H9 (cell line): Measurements from ENCODE around the gene KRT35. TPM values are rescaled to one million over a fixed set of nuclear protein-coding genes. Genes with fewer than 3 reads are reported as not detected.

ENCODE experiments used
- DNase-seq: peaks from one replicate; pipeline ENCODE4 v3.0.0-alpha.2; 2017
- H2AFZ ChIP-seq: one replicate; pipeline ENCODE4 v1.6.1; 2013; ENCODE audit warnings: mild to moderate bottlenecking, low read length, control low read depth, moderate library complexity
- H2AK5ac ChIP-seq: 2 replicates; pipeline ENCODE4 v1.6.1; 2013; ENCODE audit warnings: low read length, control low read depth, mixed read lengths; ENCODE audit not compliant: insufficient read length
- H2BK120ac ChIP-seq: one replicate; pipeline ENCODE4 v1.6.1; 2013; ENCODE audit warnings: low read depth, mild to moderate bottlenecking, low read length, control low read depth, inconsistent platforms; ENCODE audit not compliant: poor library complexity, severe bottlenecking
- H2BK12ac ChIP-seq: 2 replicates; pipeline ENCODE4 v1.6.1; 2013; ENCODE audit warnings: low read length, control low read depth, mixed read lengths, low read depth; ENCODE audit not compliant: insufficient read length
- H2BK15ac ChIP-seq: 2 replicates; pipeline ENCODE4 v1.6.1; 2013; ENCODE audit warnings: low read depth, low read length, control low read depth
- H2BK20ac ChIP-seq: one replicate; pipeline ENCODE4 v1.6.1; 2013; ENCODE audit warnings: low read depth, mild to moderate bottlenecking, low read length, control low read depth, inconsistent platforms; ENCODE audit not compliant: poor library complexity, severe bottlenecking
- H2BK5ac ChIP-seq: 2 replicates; pipeline ENCODE4 v1.6.1; 2013; ENCODE audit warnings: low read length, control low read depth, mixed read lengths; ENCODE audit not compliant: insufficient read length
- H3K14ac ChIP-seq: 2 replicates; pipeline ENCODE4 v1.6.1; 2013; ENCODE audit warnings: low read length, control low read depth; ENCODE audit not compliant: insufficient read depth
- H3K18ac ChIP-seq: 2 replicates; pipeline ENCODE4 v1.6.1; 2013; ENCODE audit warnings: low read depth, mild to moderate bottlenecking, mixed read lengths, low read length, control low read depth; ENCODE audit not compliant: insufficient read length
- H3K23ac ChIP-seq: 2 replicates; pipeline ENCODE4 v1.6.1; 2013; ENCODE audit warnings: low read length, control low read depth, mixed read lengths, low read depth; ENCODE audit not compliant: insufficient read length
- H3K23me2 ChIP-seq: 2 replicates; pipeline ENCODE4 v1.6.1; 2013; ENCODE audit warnings: low read depth, mild to moderate bottlenecking, mixed read lengths, low read length, control low read depth; ENCODE audit not compliant: insufficient read length, poor library complexity, severe bottlenecking
- H3K27ac ChIP-seq: 2 replicates; pipeline ENCODE4 v1.5.1; 2013; ENCODE audit warnings: low read length, control low read depth, mixed read lengths, low read depth; ENCODE audit not compliant: insufficient read length
- H3K27me3 ChIP-seq: 2 replicates; pipeline ENCODE4 v1.6.1; 2013; ENCODE audit warnings: low read length, control low read depth, inconsistent platforms; ENCODE audit not compliant: insufficient read depth
- H3K4ac ChIP-seq: 2 replicates; pipeline ENCODE4 v1.6.1; 2013; ENCODE audit warnings: low read depth, mild to moderate bottlenecking, control low read depth, inconsistent platforms, low read length, moderate library complexity
- H3K4me1 ChIP-seq: 2 replicates; pipeline ENCODE4 v1.6.1; 2013; ENCODE audit warnings: low read length, control low read depth, inconsistent platforms; ENCODE audit not compliant: insufficient read depth
- H3K4me2 ChIP-seq: 2 replicates; pipeline ENCODE4 v1.6.1; 2013; ENCODE audit warnings: low read length, control low read depth, mixed read lengths; ENCODE audit not compliant: insufficient read length, insufficient read depth
- H3K56ac ChIP-seq: 2 replicates; pipeline ENCODE4 v1.6.1; 2013; ENCODE audit warnings: low read depth, mild to moderate bottlenecking, mixed read lengths, low read length, control low read depth; ENCODE audit not compliant: insufficient read length
- H3K79me1 ChIP-seq: 2 replicates; pipeline ENCODE4 v1.6.1; 2013; ENCODE audit warnings: low read depth, mild to moderate bottlenecking, moderate library complexity, low read length, control low read depth, inconsistent platforms; ENCODE audit not compliant: insufficient read depth, poor library complexity, severe bottlenecking
- H3K79me2 ChIP-seq: 2 replicates; pipeline ENCODE4 v1.6.1; 2013; ENCODE audit warnings: low read length, control low read depth, inconsistent platforms; ENCODE audit not compliant: insufficient read depth
- H3K9ac ChIP-seq: 2 replicates; pipeline ENCODE4 v1.6.1; 2013; ENCODE audit warnings: low read length, control low read depth, mixed read lengths; ENCODE audit not compliant: insufficient read length; ENCODE audit errors: extremely low read depth
- H3K9me3 ChIP-seq: one replicate; pipeline ENCODE4 v1.6.1; 2013; ENCODE audit warnings: low read depth, low read length, inconsistent platforms; ENCODE audit not compliant: control insufficient read depth
- H3T11ph ChIP-seq: one replicate; pipeline ENCODE4 v1.6.1; 2013; ENCODE audit warnings: mild to moderate bottlenecking, low read length, control low read depth, inconsistent platforms
- H4K20me1 ChIP-seq: one replicate; pipeline ENCODE4 v1.6.1; 2013; ENCODE audit not compliant: control insufficient read depth, insufficient read length, insufficient read depth
- H4K5ac ChIP-seq: 2 replicates; pipeline ENCODE4 v1.6.1; 2013; ENCODE audit warnings: low read depth, mild to moderate bottlenecking, mixed read lengths, low read length, control low read depth; ENCODE audit not compliant: insufficient read length
- H4K8ac ChIP-seq: replicated peaks from 2 replicates; pipeline ENCODE4 v1.6.1; 2013; ENCODE audit warnings: low read length, control low read depth, mixed read lengths, low read depth; ENCODE audit not compliant: insufficient read length
- H4K91ac ChIP-seq: 2 replicates; pipeline ENCODE4 v1.6.1; 2013; ENCODE audit warnings: low read depth, mild to moderate bottlenecking, moderate library complexity, mixed read lengths, low read length, control low read depth; ENCODE audit not compliant: insufficient read length
- H3K27ac Mint-ChIP-seq, 3 experiments: 2 replicates in 2 of 3; 3 replicates in 1 of 3; pipeline ENCODE4 v1.8.0; 2020 to 2021; ENCODE audit warnings: mixed read lengths in 3 of 3, mild to moderate bottlenecking in 1 of 3, moderate library complexity in 1 of 3
- H3K27me3 Mint-ChIP-seq: 2 replicates; pipeline ENCODE4 v1.8.0; 2021; ENCODE audit warnings: low read depth, mild to moderate bottlenecking, moderate library complexity, mixed read lengths
- H3K36me3 Mint-ChIP-seq, 3 experiments: 2 replicates in 2 of 3; 3 replicates in 1 of 3; pipeline ENCODE4 v1.8.0; 2020 to 2021; ENCODE audit warnings: low read depth in 3 of 3, mixed read lengths in 3 of 3; ENCODE audit not compliant: insufficient read depth in 1 of 3
- H3K4me1 Mint-ChIP-seq, 2 experiments: 2 replicates each; pipeline ENCODE4 v1.8.0; 2020; ENCODE audit warnings: mixed read lengths in 2 of 2
- H3K4me3 Mint-ChIP-seq, 2 experiments: 2 replicates in 1 of 2; 3 replicates in 1 of 2; pipeline ENCODE4 v1.8.0; 2020 to 2021; ENCODE audit warnings: mild to moderate bottlenecking in 2 of 2, mixed read lengths in 2 of 2, moderate library complexity in 1 of 2
- H3K9me3 Mint-ChIP-seq, 2 experiments: 2 replicates in 1 of 2; 3 replicates in 1 of 2; pipeline ENCODE4 v1.8.0; 2020; ENCODE audit warnings: mild to moderate bottlenecking in 2 of 2, mixed read lengths in 2 of 2, moderate library complexity in 1 of 2
- CTCF ChIP-seq: fragments of 200-600 bp; sonication (generic); conservative IDR thresholded peaks from 3 replicates; pipeline ENCODE4 v1.8.0; 2021; ENCODE audit warnings: antibody characterized with exemption, mild to moderate bottlenecking
- WGBS: extraction: QIAGEN DNeasy Blood & Tissue Kit; methylation state at CpG from one replicate; pipeline ENCODE4 v1.1.7; 2013; ENCODE audit warnings: missing lambda C conversion rate, low lambda C conversion rate, mixed read lengths; ENCODE audit not compliant: insufficient read length; ENCODE audit errors: extremely low coverage; 5-methylcytosine and 5-hydroxymethylcytosine counted together
- total RNA-seq: library from RNA; stranded (reverse); gene quantifications from 2 replicates; pipeline ENCODE4 v1.2.1, GENCODE V29; 2021

Gene KRT35
- total RNA-seq, 1 experiment from 2014 or later = not detected

- no peak overlapping the region for H2AFZ ChIP-seq
- H3K18ac ChIP-seq = no peak overlapping the region
- H3K79me1 ChIP-seq = no peaks in the 10 kb centered on the region
- Mint-ChIP-seq H3K27ac (no peak overlapping the region), H3K27me3 (peaks cover 27% of the 10 kb centered on the region), H3K9me3 (no peaks in the 10 kb centered on the region), H3K4me1 (peaks cover 1 to 10% of the 10 kb centered on the region in 2 experiments), H3K36me3 (no peaks in the 10 kb centered on the region), H3K4me3 (no peak overlapping the region)
- H3K9me3 ChIP-seq = no peaks in the 10 kb centered on the region
- H3K27me3 ChIP-seq = no peaks in the 10 kb centered on the region
- H2AK5ac ChIP-seq = no peak overlapping the region
- H3K56ac ChIP-seq = no peak overlapping the region
- H3K27ac ChIP-seq = no peak overlapping the region
- no peak overlapping the region for H2BK120ac ChIP-seq
- no peak overlapping the region for H2BK20ac ChIP-seq
- DNase-seq = peak; percentile 93
- no peak overlapping the region for H4K5ac ChIP-seq
- no peak overlapping the region for H4K91ac ChIP-seq
- no peak overlapping the region for H4K8ac ChIP-seq
- TF ChIP-seq CTCF = peak; percentile 91
- no peak overlapping the region for H3K4ac ChIP-seq
- no peak overlapping the region for H3K23ac ChIP-seq
- H2BK5ac ChIP-seq = no peak overlapping the region
- no peak overlapping the region for H3K9ac ChIP-seq
- H3K23me2 ChIP-seq = peaks cover 3% of the 10 kb centered on the region
- no peak overlapping the region for H3K4me2 ChIP-seq
- no peaks in the 10 kb centered on the region for H3K79me2 ChIP-seq
- no CpG with 5 or more reads among the region's 29 CpGs for WGBS
- H2BK12ac ChIP-seq = no peak overlapping the region
- no peak overlapping the region for H3K14ac ChIP-seq
- H4K20me1 ChIP-seq = no peaks in the 10 kb centered on the region
- no peak overlapping the region for H3T11ph ChIP-seq
- H2BK15ac ChIP-seq = no peak overlapping the region; the same call in 1 of the 2 replicates
- no peaks in the 10 kb centered on the region for H3K4me1 ChIP-seq
These were observed 6.0 kb upstream of the KRT35 start for GRCh38 chr17:41486809-41487530.
